GM21390 (cell line): ENCODE results near the gene ARVCF.

Source experiments
- ATAC-seq: cut with Tn5 transposase; IDR thresholded peaks from one replicate; pipeline ENCODE4 v1.9.1; 2021; ENCODE audit not compliant: unreplicated experiment

Gene ARVCF

GRCh38 chr22:20016734-20017621, at the start of gene ARVCF:
Gene ARVCF, minus strand, starts transcription at chr22:20016823. Its CDS starts 26,029 bp downstream, at chr22:19990794.
- peak; percentile 54 for ATAC-seq

GRCh38 chr22:20065896-20066616, 49.4 kb upstream of the ARVCF start:
- no peak for ATAC-seq

GRCh38 chr22:20064545-20065262, 48.1 kb upstream of the ARVCF start:
- no peak for ATAC-seq

GRCh38 chr22:20064140-20064480, 47.5 kb upstream of the ARVCF start:
- no peak for ATAC-seq

- no peak for ATAC-seq
Observed at GRCh38 chr22:20063271-20064139, 46.9 kb upstream of the ARVCF start.

- no peak for ATAC-seq
Observed at GRCh38 chr22:20062766-20063083, 46.1 kb upstream of the ARVCF start.

- ATAC-seq = no peak
Observed at GRCh38 chr22:20062043-20062765, 45.6 kb upstream of the ARVCF start.

- ATAC-seq = no peak
Observed at GRCh38 chr22:20061481-20061861, 44.8 kb upstream of the ARVCF start.

GRCh38 chr22:20060700-20061480, 44.3 kb upstream of the ARVCF start:
- no peak for ATAC-seq

GRCh38 chr22:20058989-20059770, 42.6 kb upstream of the ARVCF start:
- ATAC-seq = no peak

- ATAC-seq = no peak
Observed at GRCh38 chr22:20057596-20058268, 41.1 kb upstream of the ARVCF start.

- no peak for ATAC-seq
Observed at GRCh38 chr22:20056696-20057386, 40.2 kb upstream of the ARVCF start.

GRCh38 chr22:20056161-20056560, 39.5 kb upstream of the ARVCF start:
- ATAC-seq = no peak

- no peak for ATAC-seq
Observed at GRCh38 chr22:20055654-20056053, 39.0 kb upstream of the ARVCF start.

GRCh38 chr22:20055144-20055543, 38.5 kb upstream of the ARVCF start:
- no peak for ATAC-seq

GRCh38 chr22:20054485-20054884, 37.9 kb upstream of the ARVCF start:
- ATAC-seq = no peak

- no peak for ATAC-seq
Observed at GRCh38 chr22:20054034-20054427, 37.4 kb upstream of the ARVCF start.
